Kidney epithelial cell (primary cell): ENCODE data around the gene CRHR2. TPM values are rescaled to one million over a fixed set of nuclear protein-coding genes. Genes with fewer than 3 reads are reported as not detected.
A peak's percentile ranks its signal among the peaks of the same experiment; 100 is the strongest.

Experiments
- DNase-seq: peaks from one replicate; pipeline ENCODE4 v3.0.0-alpha.2; 2010; ENCODE audit warnings: low read depth
- H3K27me3 ChIP-seq: 2 replicates; pipeline ENCODE4 v1.6.0; 2011; ENCODE audit warnings: low read length; ENCODE audit not compliant: control insufficient read depth, insufficient read depth
- H3K36me3 ChIP-seq: 2 replicates; pipeline ENCODE4 v1.5.1; 2011; ENCODE audit warnings: low read length; ENCODE audit not compliant: control insufficient read depth, insufficient read depth
- H3K4me3 ChIP-seq: 2 replicates; pipeline ENCODE4 v1.5.1; 2011; ENCODE audit warnings: low read depth, mild to moderate bottlenecking, control low read depth, low read length
- CTCF ChIP-seq: IDR thresholded peaks from 2 replicates; pipeline ENCODE4 v1.5.1; 2011; ENCODE audit warnings: mild to moderate bottlenecking, moderate library complexity, low read length, control low read depth, inconsistent platforms; ENCODE audit not compliant: insufficient read depth, poor library complexity, severe bottlenecking
- total RNA-seq: library from RNA; depleted of rRNA; stranded (reverse); fragments of >200 nt; gene quantifications from 2 replicates; pipeline ENCODE4 v1.2.3, GENCODE V29; 2015

The CRHR2 gene
- total RNA-seq, 1 donor from 2014 or later, result not detected

- Histone ChIP-seq H3K36me3 (no peaks in the 10 kb centered on the region), H3K4me3 (no peak overlapping the region), H3K27me3 (peaks cover 52% of the 10 kb centered on the region)
- no peak for TF ChIP-seq CTCF
- no peak for DNase-seq
Measured at GRCh38 chr7:30683816-30684215, 1.6 kb upstream of the CRHR2 start.

GRCh38 chr7:30683306-30683705 lies 1.1 kb upstream of the CRHR2 start:
- no peak for TF ChIP-seq CTCF
- peaks cover 55% of the 10 kb centered on the region for H3K27me3 ChIP-seq
- no peaks in the 10 kb centered on the region for H3K36me3 ChIP-seq
- no peak for DNase-seq
- H3K4me3 ChIP-seq, result no peak overlapping the region

- Histone ChIP-seq H3K4me3 (peak overlapping the region; percentile 9), H3K27me3 (peaks cover 55% of the 10 kb centered on the region), H3K36me3 (no peaks in the 10 kb centered on the region)
- no peak for DNase-seq
- TF ChIP-seq CTCF, result no peak
Measured at GRCh38 chr7:30681815-30682211, 443 bp downstream of the CRHR2 start.

GRCh38 chr7:30681331-30681797 lies 892 bp downstream of the CRHR2 start:
- H3K4me3 ChIP-seq, result no peak overlapping the region
- peaks cover 55% of the 10 kb centered on the region for H3K27me3 ChIP-seq
- no peak for DNase-seq
- no peak for TF ChIP-seq CTCF
- no peaks in the 10 kb centered on the region for H3K36me3 ChIP-seq

GRCh38 chr7:30679664-30680063 lies 2.6 kb downstream of the CRHR2 start:
- no peak for TF ChIP-seq CTCF
- peaks cover 50% of the 10 kb centered on the region for H3K27me3 ChIP-seq
- peak; percentile 10 for DNase-seq
- H3K4me3 ChIP-seq, result no peak overlapping the region
- H3K36me3 ChIP-seq, result no peaks in the 10 kb centered on the region

GRCh38 chr7:30678805-30679204 lies 3.5 kb downstream of the CRHR2 start:
- no peaks in the 10 kb centered on the region for H3K36me3 ChIP-seq
- no peak overlapping the region for H3K4me3 ChIP-seq
- no peak for TF ChIP-seq CTCF
- DNase-seq, result no peak
- H3K27me3 ChIP-seq, result peaks cover 43% of the 10 kb centered on the region
